ENCODE results near the gene FASTKD3. TPM values are rescaled to one million over a fixed set of nuclear protein-coding genes. Genes with fewer than 3 reads are reported as not detected.

The FASTKD3 gene
- total RNA-seq, 1 experiment from 2014 or later, result 9.9 TPM

DNA sequence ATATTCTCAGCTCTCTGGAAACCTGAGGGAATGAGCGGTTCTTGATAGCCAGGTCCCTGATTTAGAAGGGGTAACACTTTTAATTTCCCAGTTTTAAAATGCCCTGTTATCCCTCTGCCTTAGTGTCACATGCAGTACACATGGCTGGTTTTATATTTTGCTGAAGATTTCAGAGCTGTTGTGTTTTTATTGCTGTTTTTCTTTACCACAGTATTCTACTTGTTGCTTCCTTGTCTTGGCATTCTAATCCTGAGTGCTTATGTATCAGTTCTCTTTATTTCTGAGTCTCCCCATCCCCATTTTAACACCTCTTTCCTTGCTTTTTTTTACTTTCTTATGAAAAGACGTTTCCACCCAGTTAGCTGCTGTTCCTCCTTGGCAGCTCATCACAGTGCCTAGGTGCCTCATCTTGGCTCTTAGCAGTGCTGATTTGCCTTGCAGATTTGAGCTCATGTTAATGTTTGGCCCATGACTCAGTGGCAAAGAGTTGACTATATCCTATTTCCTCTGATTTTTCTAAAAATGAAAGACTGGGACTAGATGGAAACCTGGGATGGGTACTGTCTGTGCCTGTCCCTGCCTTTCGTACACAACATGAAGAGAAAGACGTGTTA is 3.8 kb upstream of the FASTKD3 start:
- H3K36me3 ChIP-seq (ENCODE audit: control insufficient read depth, insufficient read depth, low read length), result peaks cover 34% of the 10 kb centered on the region
- ATAC-seq (no peak), DNase-seq (ENCODE audit: low read depth, low spot score) (no peak)
- intact Hi-C loops (cut with micrococcal nuclease; ENCODE audit: unreplicated experiment) (no loop called here), in situ Hi-C loops (cut with HindIII; ENCODE audit: low pct_unique_long_range_greater_than_20kb, low sequenced_read_pairs) (no loop called here)
- no peaks in the 10 kb centered on the region for H3K27me3 ChIP-seq (ENCODE audit: control insufficient read depth, insufficient read depth, low read length)
- no peaks in the 10 kb centered on the region for H3K9me3 ChIP-seq (ENCODE audit: control insufficient read depth, insufficient read depth, low read depth, low read length)
- no peak overlapping the region; the same call in 1 of the 2 replicates for H3K27ac ChIP-seq (ENCODE audit: low read length)
- TF ChIP-seq, protein P1, sequence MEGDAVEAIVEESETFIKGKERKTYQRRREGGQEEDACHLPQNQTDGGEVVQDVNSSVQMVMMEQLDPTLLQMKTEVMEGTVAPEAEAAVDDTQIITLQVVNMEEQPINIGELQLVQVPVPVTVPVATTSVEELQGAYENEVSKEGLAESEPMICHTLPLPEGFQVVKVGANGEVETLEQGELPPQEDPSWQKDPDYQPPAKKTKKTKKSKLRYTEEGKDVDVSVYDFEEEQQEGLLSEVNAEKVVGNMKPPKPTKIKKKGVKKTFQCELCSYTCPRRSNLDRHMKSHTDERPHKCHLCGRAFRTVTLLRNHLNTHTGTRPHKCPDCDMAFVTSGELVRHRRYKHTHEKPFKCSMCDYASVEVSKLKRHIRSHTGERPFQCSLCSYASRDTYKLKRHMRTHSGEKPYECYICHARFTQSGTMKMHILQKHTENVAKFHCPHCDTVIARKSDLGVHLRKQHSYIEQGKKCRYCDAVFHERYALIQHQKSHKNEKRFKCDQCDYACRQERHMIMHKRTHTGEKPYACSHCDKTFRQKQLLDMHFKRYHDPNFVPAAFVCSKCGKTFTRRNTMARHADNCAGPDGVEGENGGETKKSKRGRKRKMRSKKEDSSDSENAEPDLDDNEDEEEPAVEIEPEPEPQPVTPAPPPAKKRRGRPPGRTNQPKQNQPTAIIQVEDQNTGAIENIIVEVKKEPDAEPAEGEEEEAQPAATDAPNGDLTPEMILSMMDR (IDR thresholded peaks at IDR 0.05), result no peak
- TF ChIP-seq SIN3A (IDR thresholded peaks at IDR 0.05; ENCODE audit: borderline replicate concordance, insufficient read depth, low read depth, low read length) (no peak), POLR2AphosphoS5 (IDR thresholded peaks at IDR 0.05; ENCODE audit: low read depth, low read length) (no peak), TCF7L2 (IDR thresholded peaks at IDR 0.05; ENCODE audit: low read depth, low read length) (no peak)
- TF ChIP-seq, protein P2, sequence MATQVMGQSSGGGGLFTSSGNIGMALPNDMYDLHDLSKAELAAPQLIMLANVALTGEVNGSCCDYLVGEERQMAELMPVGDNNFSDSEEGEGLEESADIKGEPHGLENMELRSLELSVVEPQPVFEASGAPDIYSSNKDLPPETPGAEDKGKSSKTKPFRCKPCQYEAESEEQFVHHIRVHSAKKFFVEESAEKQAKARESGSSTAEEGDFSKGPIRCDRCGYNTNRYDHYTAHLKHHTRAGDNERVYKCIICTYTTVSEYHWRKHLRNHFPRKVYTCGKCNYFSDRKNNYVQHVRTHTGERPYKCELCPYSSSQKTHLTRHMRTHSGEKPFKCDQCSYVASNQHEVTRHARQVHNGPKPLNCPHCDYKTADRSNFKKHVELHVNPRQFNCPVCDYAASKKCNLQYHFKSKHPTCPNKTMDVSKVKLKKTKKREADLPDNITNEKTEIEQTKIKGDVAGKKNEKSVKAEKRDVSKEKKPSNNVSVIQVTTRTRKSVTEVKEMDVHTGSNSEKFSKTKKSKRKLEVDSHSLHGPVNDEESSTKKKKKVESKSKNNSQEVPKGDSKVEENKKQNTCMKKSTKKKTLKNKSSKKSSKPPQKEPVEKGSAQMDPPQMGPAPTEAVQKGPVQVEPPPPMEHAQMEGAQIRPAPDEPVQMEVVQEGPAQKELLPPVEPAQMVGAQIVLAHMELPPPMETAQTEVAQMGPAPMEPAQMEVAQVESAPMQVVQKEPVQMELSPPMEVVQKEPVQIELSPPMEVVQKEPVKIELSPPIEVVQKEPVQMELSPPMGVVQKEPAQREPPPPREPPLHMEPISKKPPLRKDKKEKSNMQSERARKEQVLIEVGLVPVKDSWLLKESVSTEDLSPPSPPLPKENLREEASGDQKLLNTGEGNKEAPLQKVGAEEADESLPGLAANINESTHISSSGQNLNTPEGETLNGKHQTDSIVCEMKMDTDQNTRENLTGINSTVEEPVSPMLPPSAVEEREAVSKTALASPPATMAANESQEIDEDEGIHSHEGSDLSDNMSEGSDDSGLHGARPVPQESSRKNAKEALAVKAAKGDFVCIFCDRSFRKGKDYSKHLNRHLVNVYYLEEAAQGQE (IDR thresholded peaks at IDR 0.05; ENCODE audit: insufficient read depth in 1 of 2, low read depth in 2 of 2, low read length in 1 of 2), result no peak
- BruUV-seq (replicated peaks), result no TSS peak
- ChIA-PET CTCF (no interaction called here), POLR2A (no interaction called here)
- peaks cover 18% of the 10 kb centered on the region for H3K4me1 ChIP-seq (ENCODE audit: control insufficient read depth, insufficient read depth, low read length)
- no peak overlapping the region for H3K4me3 ChIP-seq (ENCODE audit: low read depth in 2 of 2, low read length in 2 of 2)

GRCh38 chr5:7871653-7872052 is 2.8 kb upstream of the FASTKD3 start:
- in situ Hi-C loops (cut with HindIII; ENCODE audit: low pct_unique_long_range_greater_than_20kb, low sequenced_read_pairs), result no loop called here
- TF ChIP-seq TCF7L2 (IDR thresholded peaks at IDR 0.05; ENCODE audit: low read depth, low read length), result no peak
- TF ChIP-seq SIN3A (IDR thresholded peaks at IDR 0.05; ENCODE audit: borderline replicate concordance, insufficient read depth, low read depth, low read length), result no peak
- TF ChIP-seq, protein P1 (IDR thresholded peaks at IDR 0.05), result no peak
- TF ChIP-seq, protein P2 (IDR thresholded peaks at IDR 0.05; ENCODE audit: insufficient read depth in 1 of 2, low read depth in 2 of 2, low read length in 1 of 2), result no peak
- TF ChIP-seq POLR2AphosphoS5 (IDR thresholded peaks at IDR 0.05; ENCODE audit: low read depth, low read length), result no peak
- no peak for ATAC-seq
- intact Hi-C loops (cut with micrococcal nuclease; ENCODE audit: unreplicated experiment), result no loop called here
- CTCF ChIA-PET, result no interaction called here
- no peak overlapping the region for H3K4me3 ChIP-seq (ENCODE audit: low read depth in 2 of 2, low read length in 2 of 2)
- H3K9me3 ChIP-seq (ENCODE audit: control insufficient read depth, insufficient read depth, low read depth, low read length), result no peaks in the 10 kb centered on the region
- DNase-seq (ENCODE audit: low read depth, low spot score), result no peak
- H3K27ac ChIP-seq (ENCODE audit: low read length), result no peak overlapping the region
- no TSS peak for BruUV-seq (replicated peaks)
- no peaks in the 10 kb centered on the region for H3K27me3 ChIP-seq (ENCODE audit: control insufficient read depth, insufficient read depth, low read length)
- peaks cover 26% of the 10 kb centered on the region for H3K36me3 ChIP-seq (ENCODE audit: control insufficient read depth, insufficient read depth, low read length)
- peaks cover 20% of the 10 kb centered on the region for H3K4me1 ChIP-seq (ENCODE audit: control insufficient read depth, insufficient read depth, low read length)
- POLR2A ChIA-PET, result no interaction called here

Measured in Panc1 (cell line).